Hindlimb muscle (tissue), 1 donor: ENCODE data around the gene PDXK. TPM values are rescaled to one million over a fixed set of nuclear protein-coding genes. Genes with fewer than 3 reads are reported as not detected.
"Not testable (repeated sequence)": the region's sequence is repeated elsewhere in the genome, so short reads cannot be mapped to it uniquely, and the experiment has no call there.

Experiments used
- DNase-seq: peaks from one replicate; pipeline ENCODE4 v3.0.0-alpha.2; 2013
- polyA plus RNA-seq: library from polyadenylated mRNA; unstranded; fragments of 120-200 nt; gene quantifications from one replicate; pipeline ENCODE4 v1.2.1, GENCODE V29; 2013; ENCODE audit not compliant: insufficient read length

PDXK gene
- polyA plus RNA-seq, 1 donor: 24.8 TPM

GRCh38 chr21:43697758-43698643 lies 20.9 kb upstream of the PDXK start:
- no peak for DNase-seq

GRCh38 chr21:43699492-43699777 lies 19.5 kb upstream of the PDXK start:
- DNase-seq: not testable (repeated sequence)

GRCh38 chr21:43699933-43700599 lies 18.9 kb upstream of the PDXK start:
- no peak for DNase-seq

- DNase-seq: no peak
These were observed 16.8 kb upstream of the PDXK start for GRCh38 chr21:43701936-43702784.

GRCh38 chr21:43702785-43703034 lies 16.2 kb upstream of the PDXK start:
- DNase-seq: no peak

GRCh38 chr21:43703035-43703880 lies 15.7 kb upstream of the PDXK start:
- DNase-seq: no peak

GRCh38 chr21:43707462-43707861 lies 11.5 kb upstream of the PDXK start:
- DNase-seq: no peak

GRCh38 chr21:43708745-43709381 lies 10.1 kb upstream of the PDXK start:
- no peak for DNase-seq

- DNase-seq: no peak
These were observed 6.5 kb upstream of the PDXK start for GRCh38 chr21:43712268-43712942.

- not testable (repeated sequence) for DNase-seq
These were observed 5.8 kb upstream of the PDXK start for GRCh38 chr21:43713123-43713522.

- no peak for DNase-seq
These were observed 2.4 kb upstream of the PDXK start for GRCh38 chr21:43716376-43717165.

GRCh38 chr21:43717166-43717853 lies 1.6 kb upstream of the PDXK start:
- DNase-seq: no peak

GRCh38 chr21:43717967-43718871 lies 710 bp upstream of the PDXK start:
- DNase-seq: no peak

GRCh38 chr21:43719748-43720538 lies 1.0 kb downstream of the PDXK start:
- DNase-seq: no peak

- no peak for DNase-seq
These were observed 1.7 kb downstream of the PDXK start for GRCh38 chr21:43720539-43721166.

- DNase-seq: no peak
These were observed 2.3 kb downstream of the PDXK start for GRCh38 chr21:43721206-43721605.

- no peak for DNase-seq
These were observed 3.0 kb downstream of the PDXK start for GRCh38 chr21:43721939-43722338.

GRCh38 chr21:43723648-43724047 lies 4.7 kb downstream of the PDXK start:
- no peak for DNase-seq
